ENCODE results near the gene SENP8. TPM values are rescaled to one million over a fixed set of nuclear protein-coding genes. Genes with fewer than 3 reads are reported as not detected.

The SENP8 gene
- total RNA-seq, 1 experiment from 2014 or later: 3.4 TPM

- Histone ChIP-seq H3K9me3 (no peaks in the 10 kb centered on the region), H3K27me3 (replicated peaks; ENCODE audit: control insufficient read depth, insufficient read depth, low read length) (no peaks in the 10 kb centered on the region), H3K4me3 (ENCODE audit: low read depth, low read length) (no peak overlapping the region), H3K36me3 (ENCODE audit: control insufficient read depth, insufficient read depth, low read length) (no peaks in the 10 kb centered on the region), H3K4me1 (peaks cover 10% of the 10 kb centered on the region)
- no peak for TF ChIP-seq CTCF (IDR thresholded peaks at IDR 0.05; ENCODE audit: insufficient read depth in 1 of 2, low read depth in 1 of 2, low read length in 1 of 2, severe bottlenecking in 1 of 2, unreplicated experiment in 1 of 2)
- ChIA-PET CTCF (interaction anchor here (1.3 to 1.6 kb wide), 3 partner anchors 11 to 354 kb away, joined by 3 to 8 read pairs (median 3); no protein-coding TSS in a partner anchor), POLR2A (no interaction called here)
- BruUV-seq (replicated peaks): no TSS peak
- no peak for DNase-seq
- no peaks in the 10 kb centered on the region for H3K36me3 Mint-ChIP-seq (ENCODE audit: insufficient read depth, unreplicated experiment)
- H3K27ac Mint-ChIP-seq (ENCODE audit: unreplicated experiment): no peak overlapping the region
- peaks cover 14% of the 10 kb centered on the region for H3K4me1 Mint-ChIP-seq (ENCODE audit: low read depth, unreplicated experiment)
- no peaks in the 10 kb centered on the region for H3K27me3 Mint-ChIP-seq (ENCODE audit: insufficient read depth, unreplicated experiment)
- H3K4me3 Mint-ChIP-seq (ENCODE audit: unreplicated experiment): no peak overlapping the region
- no peaks in the 10 kb centered on the region for H3K9me3 Mint-ChIP-seq (ENCODE audit: unreplicated experiment)
- intact Hi-C loops (cut with micrococcal nuclease; ENCODE audit: unreplicated experiment): loop anchor here (1.0 to 10.0 kb wide), 5 partner anchors 38 to 402 kb away; partner anchors contain the start of genes MYO9A and SENP8
Observed at GRCh38 chr15:72156928-72157327, 38.7 kb downstream of the SENP8 start.

- H3K4me1 Mint-ChIP-seq (ENCODE audit: low read depth, unreplicated experiment): peaks cover 7% of the 10 kb centered on the region
- CTCF ChIA-PET: no interaction called here
- no peaks in the 10 kb centered on the region for H3K9me3 Mint-ChIP-seq (ENCODE audit: unreplicated experiment)
Observed at GRCh38 chr15:72160696-72161245, 42.6 kb downstream of the SENP8 start.

DNA sequence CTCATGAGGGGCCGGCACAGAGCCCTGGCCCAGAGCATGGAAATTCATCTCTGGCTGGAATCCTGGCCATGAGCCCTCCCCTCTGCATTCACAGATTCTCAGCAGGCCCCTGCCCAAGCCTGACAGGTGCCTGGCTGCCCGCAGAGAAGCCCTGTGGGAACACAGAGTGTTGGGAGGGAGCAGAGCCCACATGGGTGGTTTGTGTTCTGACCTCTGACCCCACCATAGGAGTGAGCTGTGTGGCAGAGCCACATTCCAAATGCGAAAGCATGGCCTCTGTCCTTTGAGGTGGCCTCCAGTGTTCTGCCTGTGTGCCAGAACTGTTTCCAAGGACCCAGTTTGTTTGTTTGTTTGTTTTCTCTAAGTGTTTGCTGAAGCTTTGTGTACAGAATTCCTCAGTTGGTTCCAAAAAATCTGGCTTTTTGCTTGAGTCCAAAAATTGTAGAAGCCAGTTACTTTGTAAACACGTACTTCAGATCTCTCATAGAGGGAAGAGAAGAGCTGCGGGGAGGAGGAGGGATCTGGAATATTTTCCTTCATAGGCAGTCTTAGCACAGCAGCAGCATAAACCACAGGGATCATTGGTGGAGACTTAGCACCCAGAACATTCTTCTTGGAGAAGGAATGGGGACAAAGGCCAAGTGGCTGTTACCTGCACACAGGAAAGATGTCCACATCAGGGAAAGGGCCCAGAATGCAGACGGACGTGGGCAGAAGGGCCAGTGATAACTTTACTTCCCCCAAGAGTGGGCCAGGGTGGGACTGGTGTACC is 43.3 kb downstream of the SENP8 start:
- no peaks in the 10 kb centered on the region for H3K36me3 ChIP-seq (ENCODE audit: control insufficient read depth, insufficient read depth, low read length)
- POLR2A ChIA-PET: no interaction called here
- H3K27me3 ChIP-seq (replicated peaks; ENCODE audit: control insufficient read depth, insufficient read depth, low read length): no peaks in the 10 kb centered on the region
- H3K36me3 Mint-ChIP-seq (ENCODE audit: insufficient read depth, unreplicated experiment): no peaks in the 10 kb centered on the region
- TF ChIP-seq CTCF (IDR thresholded peaks at IDR 0.05; ENCODE audit: insufficient read depth in 1 of 2, low read depth in 1 of 2, low read length in 1 of 2, severe bottlenecking in 1 of 2, unreplicated experiment in 1 of 2): no peak
- no TSS peak for BruUV-seq (replicated peaks)
- H3K9me3 ChIP-seq: no peaks in the 10 kb centered on the region
- no peak overlapping the region for H3K4me3 ChIP-seq (ENCODE audit: low read depth, low read length)
- H3K4me3 Mint-ChIP-seq (ENCODE audit: unreplicated experiment): no peak overlapping the region
- H3K9me3 Mint-ChIP-seq (ENCODE audit: unreplicated experiment): no peaks in the 10 kb centered on the region
- peaks cover 11% of the 10 kb centered on the region for H3K4me1 ChIP-seq
- intact Hi-C loops (cut with micrococcal nuclease; ENCODE audit: unreplicated experiment): no loop called here
- H3K27ac Mint-ChIP-seq (ENCODE audit: unreplicated experiment): peak overlapping the region; percentile 20
- H3K27me3 Mint-ChIP-seq (ENCODE audit: insufficient read depth, unreplicated experiment): no peaks in the 10 kb centered on the region
- CTCF ChIA-PET: no interaction called here
- H3K4me1 Mint-ChIP-seq (ENCODE audit: low read depth, unreplicated experiment): peaks cover 7% of the 10 kb centered on the region
- no peak for DNase-seq

More at GRCh38 chr15:72160696-72161245, 42.6 kb downstream of the SENP8 start:
- H3K4me1 ChIP-seq: peaks cover 11% of the 10 kb centered on the region
- no peak overlapping the region for H3K4me3 Mint-ChIP-seq (ENCODE audit: unreplicated experiment)
- H3K27ac Mint-ChIP-seq (ENCODE audit: unreplicated experiment): no peak overlapping the region
- H3K4me3 ChIP-seq (ENCODE audit: low read depth, low read length): no peak overlapping the region
- no peaks in the 10 kb centered on the region for H3K27me3 Mint-ChIP-seq (ENCODE audit: insufficient read depth, unreplicated experiment)
- no peaks in the 10 kb centered on the region for H3K9me3 ChIP-seq
- no peaks in the 10 kb centered on the region for H3K36me3 Mint-ChIP-seq (ENCODE audit: insufficient read depth, unreplicated experiment)
- no peak for DNase-seq
- no TSS peak for BruUV-seq (replicated peaks)
- intact Hi-C loops (cut with micrococcal nuclease; ENCODE audit: unreplicated experiment): no loop called here
- H3K27me3 ChIP-seq (replicated peaks; ENCODE audit: control insufficient read depth, insufficient read depth, low read length): no peaks in the 10 kb centered on the region
- POLR2A ChIA-PET: no interaction called here
- no peak for TF ChIP-seq CTCF (IDR thresholded peaks at IDR 0.05; ENCODE audit: insufficient read depth in 1 of 2, low read depth in 1 of 2, low read length in 1 of 2, severe bottlenecking in 1 of 2, unreplicated experiment in 1 of 2)
- no peaks in the 10 kb centered on the region for H3K36me3 ChIP-seq (ENCODE audit: control insufficient read depth, insufficient read depth, low read length)

All from Caco-2 (cell line).